ENCODE data around the gene OXGR1.

GRCh38 chr13:97023117-97023516 is 28.8 kb upstream of the OXGR1 start:
- TF ChIP-seq CTCF (conservative IDR thresholded peaks at IDR 0.05; ENCODE audit: low read length) (no peak), EZH2phosphoT487 (IDR thresholded peaks at IDR 0.05; ENCODE audit: borderline replicate concordance, low read depth, low read length) (no peak)

Data from OCI-LY7 (cell line).